Sciatic nerve (tissue), 2 donors: ENCODE results near the gene ERBB2. TPM values are rescaled to one million over a fixed set of nuclear protein-coding genes. Genes with fewer than 3 reads are reported as not detected.

ENCODE experiments used
- ATAC-seq: fragments of 200-7000 bp; cut with Tn5 transposase; one replicate; pipeline ENCODE4 v1.9.1; 2020; ENCODE audit warnings: mild to moderate bottlenecking, moderate library complexity
- DNase-seq: peaks from one replicate; pipeline ENCODE4 v3.0.0-alpha.2; 2020; ENCODE audit warnings: low spot score
- intact Hi-C: fragments of 100-400 bp; cut with DNase I; formaldehyde crosslinking; loops from one replicate; pipeline ENCODE4 v1.14.2; 2022
- total RNA-seq: library from RNA; stranded (reverse); fragmentation: NEBNext Ultra II Directional; extraction: Animal tissue kit (Norgen Biotek cat#: 25700); gene quantifications from one replicate; pipeline ENCODE4 v1.2.1, GENCODE V29; 2021
- donor health status: DM: no; HTN: no; CAD: no.
- donor health status: DM: no; HTN: no; CAD: no.

The ERBB2 gene
- total RNA-seq, 1 donor from 2014 or later: 131 TPM

DNA sequence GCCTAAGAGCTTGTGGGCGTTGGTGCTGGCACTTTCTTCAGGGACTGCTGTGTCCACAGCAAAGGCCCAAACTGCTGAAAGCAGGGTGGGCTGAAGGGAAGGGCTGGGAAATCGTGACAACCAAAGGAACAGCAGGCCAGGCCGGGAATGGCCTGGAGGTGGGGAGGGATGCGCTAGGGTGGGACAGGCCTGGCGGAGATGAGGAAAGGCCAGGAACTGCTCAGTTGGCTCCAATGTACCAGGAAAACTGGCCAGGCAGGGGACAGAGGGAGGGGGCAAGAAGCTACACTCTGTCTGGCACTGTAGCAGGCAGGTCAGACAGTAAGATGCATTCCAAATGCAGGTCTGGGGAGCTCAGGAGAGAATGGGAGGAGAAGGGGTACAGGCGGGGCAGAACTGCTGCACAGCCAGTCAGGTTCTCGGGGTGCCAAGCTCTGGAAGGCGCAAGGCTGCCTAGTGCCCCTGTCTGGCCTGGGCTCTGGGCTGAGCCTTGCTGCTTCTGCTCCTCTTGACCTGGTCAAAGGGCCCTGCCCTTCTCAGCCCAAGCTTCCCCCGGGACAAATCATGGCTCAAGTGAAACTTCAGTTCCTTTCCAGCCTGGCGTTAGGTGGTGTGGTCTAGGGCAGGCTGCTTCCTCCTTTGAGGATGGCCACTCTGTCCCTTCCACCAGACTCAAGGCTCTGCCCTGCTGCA lies 24.3 kb upstream of the ERBB2 start:
- peak; percentile 13 for ATAC-seq
- intact Hi-C loops: no loop called here
- no peak for DNase-seq

DNA sequence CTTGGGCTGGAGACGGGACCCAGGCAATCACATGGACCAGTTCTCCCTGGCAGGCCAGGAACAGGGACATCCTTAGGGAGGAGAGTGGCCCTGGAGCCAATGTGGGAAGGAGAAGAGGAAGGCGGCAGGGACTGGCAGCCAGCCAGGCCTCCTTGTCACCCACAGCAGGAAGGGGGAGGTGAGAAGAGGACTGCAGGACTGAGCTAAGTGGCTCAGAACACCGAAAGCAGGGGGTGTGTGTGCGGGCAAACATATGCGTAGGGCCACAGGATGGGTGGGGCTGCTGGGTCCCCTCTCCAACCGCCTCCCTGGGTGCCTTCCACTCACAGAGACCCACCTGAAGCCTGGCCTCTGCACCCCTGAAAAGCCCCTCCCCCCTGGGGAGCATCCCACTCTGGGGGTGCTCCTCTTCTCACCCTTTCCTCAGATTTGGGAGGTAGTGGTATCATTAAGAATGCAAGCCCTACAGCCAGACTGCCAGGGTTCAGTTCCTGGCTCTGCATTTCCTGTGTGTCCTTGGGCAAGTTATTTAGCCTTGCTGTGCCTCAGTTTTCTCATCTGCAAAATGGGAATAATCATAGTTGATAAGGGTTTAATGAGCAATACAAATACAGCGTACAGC lies 23.6 kb upstream of the ERBB2 start:
- peak; percentile 23 for ATAC-seq
- DNase-seq: no peak
- intact Hi-C loops: no loop called here

DNA sequence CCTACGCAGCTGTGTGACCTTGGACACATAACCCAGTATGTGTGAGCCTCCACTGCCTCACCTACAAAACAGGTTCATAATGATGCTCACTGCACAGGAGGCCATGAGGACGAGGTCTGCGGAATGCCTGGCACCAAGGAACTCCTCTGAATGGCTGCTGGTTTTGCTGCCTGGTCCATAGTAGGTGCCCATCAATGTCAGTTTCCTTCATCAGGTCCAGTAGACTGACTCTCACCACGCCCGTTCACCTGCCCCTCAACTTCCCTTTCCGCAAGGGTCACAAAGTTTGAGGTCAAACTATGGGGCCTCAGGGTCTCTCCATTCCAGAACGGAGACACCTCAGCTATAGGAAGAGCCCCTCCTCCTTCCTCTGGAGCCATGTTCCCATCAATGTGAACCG lies 22.8 kb upstream of the ERBB2 start:
- ATAC-seq (no peak), DNase-seq (no peak)
- intact Hi-C loops: no loop called here

DNA sequence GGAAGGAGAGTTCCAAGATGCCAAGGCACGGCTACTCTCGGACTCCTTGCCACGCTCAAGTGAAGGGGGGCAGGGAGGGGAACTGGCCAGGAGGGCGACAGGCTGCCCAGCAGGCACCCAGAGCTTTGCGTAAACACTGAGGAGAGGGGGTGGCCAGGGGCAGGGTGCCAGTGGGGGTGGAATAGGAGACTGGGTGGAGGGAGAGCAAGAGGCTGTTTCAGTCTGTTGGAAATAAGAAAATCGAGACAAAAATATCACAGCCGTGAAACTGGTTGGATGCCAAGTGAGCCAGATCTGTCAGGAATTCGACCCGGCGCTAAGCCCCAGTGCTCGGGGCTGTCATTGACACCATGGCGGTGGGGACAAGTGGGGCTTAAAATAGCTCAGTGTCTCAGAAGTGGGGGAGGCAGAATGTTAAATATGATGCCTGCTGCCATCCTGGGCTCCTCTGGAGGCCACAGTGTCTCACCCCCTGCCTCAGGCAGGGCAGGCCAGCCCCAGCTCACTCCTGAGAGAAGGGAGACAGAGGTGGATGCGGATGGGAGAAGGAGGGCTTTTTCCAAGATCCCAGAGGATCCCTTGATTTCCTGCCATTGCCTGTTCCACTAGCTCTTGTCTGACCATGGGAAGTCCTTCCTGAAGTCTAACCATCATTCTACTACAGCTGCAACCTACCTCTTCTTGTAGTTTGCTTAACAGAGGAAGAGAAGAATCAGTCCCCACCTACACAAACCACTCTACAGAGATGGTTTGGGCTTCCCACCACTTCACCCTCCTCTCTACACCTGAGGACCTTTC lies 22.1 kb upstream of the ERBB2 start:
- intact Hi-C loops: no loop called here
- ATAC-seq (no peak), DNase-seq (no peak)

DNA sequence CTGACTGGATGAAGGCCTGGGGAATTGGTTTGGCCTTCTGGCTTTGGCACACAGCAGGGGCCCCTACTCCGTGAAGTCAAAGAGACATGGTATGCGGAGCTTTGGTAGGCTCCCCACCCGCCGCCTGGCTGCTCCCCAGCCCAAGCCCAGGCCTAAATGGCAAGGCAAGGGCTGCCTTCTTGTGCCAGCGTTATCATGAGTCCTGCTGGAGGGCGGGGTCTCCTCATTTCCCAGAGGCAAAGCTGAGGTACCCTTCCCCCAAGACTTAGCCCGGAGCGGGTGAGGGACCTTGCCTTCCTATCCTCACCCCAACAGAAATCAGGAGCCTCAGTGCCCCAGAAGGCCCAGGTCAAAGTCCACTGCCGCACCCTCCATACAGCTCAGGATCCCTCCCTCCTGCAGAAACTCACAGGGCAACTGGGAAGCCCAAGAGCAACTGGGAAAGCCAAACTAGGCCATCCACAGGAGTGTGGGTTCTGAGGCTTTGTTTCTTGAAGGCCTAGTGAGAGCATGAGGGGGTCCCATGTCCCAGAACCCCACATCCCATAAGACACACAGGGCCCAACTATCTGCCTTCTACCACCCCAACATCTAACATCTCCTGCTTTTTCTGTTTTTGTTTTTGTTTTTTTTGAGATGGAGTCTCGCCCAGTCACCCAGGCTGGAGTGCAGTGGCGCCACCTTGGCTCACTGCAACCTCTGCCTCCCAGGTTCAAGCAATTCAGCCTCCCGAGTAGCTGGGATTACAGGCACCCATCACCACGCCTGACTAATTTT lies 21.3 kb upstream of the ERBB2 start:
- ATAC-seq: no peak
- DNase-seq: no peak
- intact Hi-C loops: no loop called here

DNA sequence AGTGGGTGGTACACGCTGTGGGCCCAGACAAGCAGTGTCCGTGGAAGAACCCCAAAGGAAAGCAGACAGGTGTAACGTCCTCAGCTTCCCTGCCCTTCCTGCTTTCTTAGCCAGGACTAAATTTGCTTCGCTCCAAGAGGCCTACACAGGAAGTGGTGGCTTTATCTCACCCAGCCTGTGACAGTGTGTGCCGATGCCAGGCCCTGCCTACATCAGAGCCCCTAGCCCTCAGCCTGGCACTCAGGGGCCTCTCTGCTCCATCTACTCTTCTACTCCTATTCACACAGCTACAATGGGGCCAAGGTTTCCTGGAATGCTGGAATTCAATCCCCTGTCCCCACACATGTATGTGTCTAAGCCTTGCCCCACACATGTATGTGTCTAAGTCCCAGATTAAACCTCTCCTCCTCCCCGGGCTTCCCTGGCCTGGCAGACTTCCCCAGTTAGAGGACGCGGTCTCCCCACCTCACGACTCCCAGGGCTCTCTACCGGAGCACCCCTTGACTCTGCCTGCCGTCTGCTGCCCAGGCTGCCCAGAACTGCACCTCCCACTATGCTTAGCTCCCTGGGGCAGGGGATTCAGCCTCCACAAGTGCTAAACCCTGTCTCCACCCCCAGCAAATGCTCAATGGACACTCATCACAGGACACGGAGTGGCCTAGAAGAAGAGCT lies 20.2 kb upstream of the ERBB2 start:
- intact Hi-C loops: no loop called here
- DNase-seq (no peak), ATAC-seq (no peak)

DNA sequence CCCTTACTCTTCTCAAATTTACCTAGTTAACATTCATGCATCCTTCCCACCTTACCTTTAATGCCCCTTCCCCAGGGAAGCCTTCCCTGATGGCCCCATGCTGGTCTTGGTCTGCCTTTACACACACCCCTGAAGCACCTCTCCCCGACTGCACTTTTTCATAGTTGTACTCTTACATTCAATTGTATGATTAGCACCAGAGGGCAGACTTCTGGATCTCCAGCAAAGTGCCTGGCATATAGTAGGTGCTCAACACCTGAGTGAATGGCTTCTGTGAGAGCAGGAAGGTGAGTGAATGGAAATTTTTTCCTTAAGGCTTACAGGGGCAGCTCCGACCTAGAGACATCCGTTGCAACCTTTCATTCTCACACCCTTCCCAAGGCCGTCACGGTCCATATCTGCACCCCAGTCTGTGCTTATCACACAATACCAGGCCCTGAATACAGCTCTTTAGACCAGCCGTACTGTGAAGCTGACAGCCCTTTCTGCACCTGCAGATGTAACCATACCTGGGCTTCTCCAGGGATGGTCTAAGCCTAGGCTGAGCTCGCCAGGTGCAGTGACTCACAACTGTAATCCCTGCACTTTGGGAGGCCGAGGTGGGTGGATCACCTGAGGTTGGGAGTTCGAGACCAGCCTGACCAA lies 16.4 kb upstream of the ERBB2 start:
- intact Hi-C loops: no loop called here
- ATAC-seq (no peak), DNase-seq (no peak)

DNA sequence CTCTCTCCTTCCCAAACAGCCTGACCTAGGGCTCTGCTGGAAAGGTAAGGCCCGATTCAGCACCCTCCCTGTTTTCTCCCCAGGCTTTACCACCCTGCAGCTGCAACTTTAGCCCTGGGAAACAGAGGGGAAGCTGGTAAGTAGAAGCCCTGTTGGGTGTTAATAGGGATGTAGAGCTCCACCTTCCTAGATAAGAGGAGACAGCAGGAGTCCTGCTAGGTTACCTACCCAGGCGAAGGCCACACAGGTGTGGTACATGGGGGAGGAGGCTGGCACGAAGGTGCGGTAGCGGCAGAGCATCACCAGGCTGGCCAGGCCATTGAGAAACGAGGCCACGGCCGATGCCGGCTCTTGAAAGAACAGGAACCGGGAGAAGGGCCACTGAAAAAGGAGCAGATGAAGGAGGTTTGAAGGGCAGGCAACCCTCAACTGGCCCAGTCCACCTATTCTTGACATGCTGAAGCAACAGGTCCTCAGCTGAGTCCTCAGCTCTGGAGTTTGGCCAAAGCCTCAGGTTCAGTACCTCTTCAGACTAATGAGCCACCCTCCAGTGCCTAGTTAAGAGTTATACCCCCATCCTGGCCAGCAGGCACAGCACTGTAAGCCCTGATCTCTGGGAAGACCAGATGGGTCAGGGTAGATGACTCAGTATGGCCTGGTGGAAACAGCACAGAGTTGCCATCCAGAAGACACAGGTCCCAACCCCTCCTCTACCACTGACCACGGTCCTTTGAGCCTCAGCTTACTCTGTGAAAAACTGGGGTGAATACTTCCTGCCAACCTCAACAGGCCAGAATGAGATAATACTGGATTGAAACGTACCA lies 15.3 kb upstream of the ERBB2 start:
- ATAC-seq (no peak), DNase-seq (no peak)
- intact Hi-C loops: no loop called here

DNA sequence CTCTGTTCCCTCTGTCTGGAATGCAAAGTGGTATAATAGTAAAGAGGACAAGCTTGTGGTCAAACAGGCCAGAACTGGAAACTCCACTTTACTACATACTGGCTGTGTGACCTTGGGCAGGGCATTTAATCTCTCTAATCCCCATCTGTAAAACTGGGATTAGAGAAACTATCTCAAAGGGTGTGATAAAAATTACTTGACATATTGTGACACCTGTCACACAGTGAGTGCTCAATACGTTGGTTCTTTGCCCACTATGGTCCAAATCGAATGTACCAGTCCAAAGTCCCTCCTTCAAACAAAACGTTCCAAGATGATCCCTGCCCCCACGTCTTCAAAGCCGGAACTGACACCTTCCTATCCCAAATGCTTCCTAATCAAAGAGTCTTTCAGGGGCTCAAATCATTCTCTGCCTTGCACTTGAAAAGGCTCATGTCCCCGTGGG lies 12.7 kb upstream of the ERBB2 start:
- no peak for ATAC-seq
- intact Hi-C loops: no loop called here
- DNase-seq: no peak

DNA sequence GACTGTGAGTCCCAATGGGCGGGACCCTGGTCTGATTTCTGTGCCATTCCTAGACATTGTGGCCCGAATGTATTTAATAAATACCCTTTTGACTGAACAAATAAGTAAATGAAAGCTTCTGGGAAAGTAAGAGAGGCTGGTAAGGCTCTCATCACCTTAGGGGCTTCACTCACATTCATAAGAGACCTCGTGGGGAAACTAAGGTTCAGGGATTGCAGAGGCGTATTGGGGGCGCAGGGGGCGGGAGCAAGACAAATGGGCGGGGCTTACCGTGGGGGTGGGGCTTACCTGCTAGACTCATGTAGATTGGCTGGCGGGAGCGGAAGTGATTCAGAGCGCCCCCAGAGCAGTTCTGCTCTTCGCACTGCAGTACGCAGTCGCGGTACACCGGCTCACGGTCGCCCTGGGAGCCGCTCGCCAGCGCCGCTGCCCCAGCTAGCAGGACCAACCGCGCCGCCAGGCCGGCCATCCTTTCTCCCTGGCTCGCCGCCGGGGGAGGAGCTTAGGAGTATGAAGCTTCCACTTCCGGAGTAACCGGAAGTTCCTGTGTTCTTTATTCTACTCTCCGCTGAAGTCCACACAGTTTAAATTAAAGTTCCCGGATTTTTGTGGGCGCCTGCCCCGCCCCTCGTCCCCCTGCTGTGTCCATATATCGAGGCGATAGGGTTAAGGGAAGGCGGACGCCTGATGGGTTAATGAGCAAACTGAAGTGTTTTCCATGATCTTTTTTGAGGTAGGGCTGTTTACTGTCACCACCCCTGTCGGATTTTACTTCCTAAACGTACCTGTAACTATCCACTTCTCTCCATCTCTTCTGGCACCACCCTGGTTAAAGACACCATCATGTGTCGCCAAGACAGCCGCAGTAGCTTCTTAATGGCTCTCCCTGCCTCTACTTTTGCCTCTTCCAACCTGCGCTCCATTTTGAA lies 12.1 kb upstream of the ERBB2 start, which contains the start of gene PGAP3:
TSS of gene PGAP3 (minus strand) at position 512 of the 929 bp plus-strand sequence. CDS start at position 469, 43 bp downstream.
- peak; percentile 96 for ATAC-seq
- intact Hi-C loops: no loop called here
- peak; percentile 92 for DNase-seq

DNA sequence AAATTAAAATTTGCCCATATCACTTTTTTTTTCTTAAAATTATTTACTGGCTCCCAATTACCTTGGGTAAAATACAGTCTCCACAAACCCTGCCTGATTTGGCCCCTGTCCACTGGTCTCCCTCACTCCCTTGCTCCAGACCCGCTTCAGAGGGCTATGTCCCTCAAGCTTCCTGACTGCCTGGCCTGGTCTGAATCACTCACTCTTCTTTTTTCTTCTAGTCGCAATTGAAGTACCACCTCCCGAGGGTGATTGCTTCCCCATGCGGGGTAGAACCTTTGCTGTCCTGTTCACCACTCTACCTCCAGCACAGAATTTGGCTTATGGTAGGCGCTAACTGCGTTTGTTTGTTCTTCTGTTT lies 11.4 kb upstream of the ERBB2 start:
- ATAC-seq: no peak
- intact Hi-C loops: no loop called here
- no peak for DNase-seq

DNA sequence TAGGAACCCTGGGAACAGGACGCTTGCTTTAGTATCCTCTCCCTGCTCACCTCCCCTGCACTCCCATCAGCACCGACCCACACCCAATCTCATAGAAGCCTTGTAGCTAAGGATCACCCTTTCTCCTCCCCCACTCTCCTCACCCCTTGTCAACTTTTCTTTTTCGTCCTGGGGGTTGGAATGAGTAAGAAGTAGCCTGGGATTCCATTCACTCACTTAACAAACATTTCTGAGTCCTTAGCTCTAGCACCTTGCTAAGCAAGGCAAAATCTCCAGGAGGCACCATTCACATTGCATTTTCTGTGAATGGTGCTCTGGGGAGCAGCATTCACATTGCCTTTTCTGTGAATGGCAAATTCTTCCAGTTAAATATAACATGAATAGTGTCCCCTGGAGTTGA lies 10.9 kb upstream of the ERBB2 start:
- intact Hi-C loops: no loop called here
- DNase-seq: no peak
- no peak for ATAC-seq

DNA sequence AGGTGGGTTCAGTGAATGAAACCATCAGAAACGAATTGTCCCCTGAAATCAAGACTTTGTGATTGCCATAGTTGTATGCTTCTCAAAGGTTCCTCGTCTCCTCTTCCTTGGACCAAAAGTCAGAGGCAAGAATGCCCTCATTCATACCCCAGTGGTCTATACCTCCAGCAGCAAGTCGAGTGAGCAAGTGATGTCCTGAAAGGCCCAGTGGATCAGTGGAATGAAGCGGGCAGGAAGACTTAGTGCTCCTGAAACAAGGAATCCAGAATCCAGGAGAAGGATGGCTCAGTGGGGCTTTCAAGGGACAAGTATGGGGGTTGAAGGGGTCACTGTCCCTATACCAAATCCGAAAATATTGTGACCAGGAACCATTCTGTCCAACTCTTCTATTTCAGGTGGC lies 5.3 kb upstream of the ERBB2 start:
- no peak for DNase-seq
- intact Hi-C loops: no loop called here
- ATAC-seq: no peak

DNA sequence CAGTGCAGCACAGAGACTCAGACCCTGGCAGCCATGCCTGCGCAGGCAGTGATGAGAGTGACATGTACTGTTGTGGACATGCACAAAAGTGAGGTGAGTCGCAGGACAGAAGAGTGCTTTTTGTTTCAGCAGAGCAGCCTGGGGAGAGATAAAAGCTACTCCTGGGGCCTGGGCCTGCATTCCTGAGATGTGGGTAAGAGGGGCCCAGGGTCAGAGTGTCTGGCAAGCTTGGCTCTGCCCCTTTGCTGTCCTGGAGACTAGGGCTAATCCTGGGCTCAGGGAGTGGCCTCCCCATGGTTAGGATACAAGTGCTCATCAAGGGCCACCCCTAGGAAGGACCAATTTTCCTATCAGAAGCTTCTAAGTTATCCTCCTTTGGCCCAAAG lies 4.8 kb upstream of the ERBB2 start:
- intact Hi-C loops: no loop called here
- ATAC-seq (no peak), DNase-seq (no peak)

DNA sequence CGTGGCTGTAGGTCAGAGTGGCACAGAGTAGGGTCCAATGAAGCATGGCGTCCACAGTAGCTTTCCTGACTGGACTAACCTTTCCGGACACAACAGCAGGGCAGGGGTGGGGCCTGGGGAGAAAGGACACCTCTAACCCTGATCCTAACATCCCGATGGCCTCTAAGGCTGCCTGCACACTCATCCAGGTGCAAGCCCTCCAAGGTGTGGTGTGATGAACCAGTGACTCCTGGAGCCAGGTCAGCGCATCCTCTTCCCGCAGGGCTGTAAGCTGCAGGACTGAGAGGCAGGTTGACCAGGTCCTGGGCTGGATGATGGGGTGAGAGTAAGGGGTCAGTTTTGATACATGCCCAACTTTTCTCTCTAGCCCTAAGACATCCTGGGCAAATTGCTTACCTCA lies 3.1 kb upstream of the ERBB2 start:
- DNase-seq (no peak), ATAC-seq (no peak)
- intact Hi-C loops: no loop called here

DNA sequence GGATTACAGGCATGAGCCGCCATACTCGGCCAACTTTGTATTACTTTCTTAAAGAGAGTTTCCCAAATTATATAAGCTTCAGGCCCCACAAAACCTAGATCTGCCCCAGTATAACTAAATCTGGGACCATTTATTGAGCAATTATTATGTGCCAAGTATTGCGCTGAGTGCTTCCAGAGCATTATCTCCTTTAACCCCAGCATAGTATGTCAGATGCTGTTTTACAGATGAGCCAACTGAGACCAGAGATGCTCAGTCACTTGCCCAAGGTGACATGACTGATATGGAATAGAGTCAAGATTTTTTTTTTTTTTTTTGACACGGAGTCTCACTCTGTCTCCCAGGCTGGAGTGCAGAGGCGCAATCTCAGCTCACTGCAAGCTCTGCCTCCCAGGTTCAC lies 1.9 kb upstream of the ERBB2 start:
- no peak for DNase-seq
- intact Hi-C loops: no loop called here
- ATAC-seq: no peak
